ENCODE data around the gene TERT. TPM values are rescaled to one million over a fixed set of nuclear protein-coding genes. Genes with fewer than 3 reads are reported as not detected.
"Not testable (repeated sequence)": the region's sequence is repeated elsewhere in the genome, so short reads cannot be mapped to it uniquely, and the experiment has no call there.

Gene TERT
- total and polyA plus RNA-seq, 2 of the 8 experiments (the other 6 are each of a cell fraction or from before 2014, with no cell fraction given) = 13.1 to 23.1 TPM

DNA sequence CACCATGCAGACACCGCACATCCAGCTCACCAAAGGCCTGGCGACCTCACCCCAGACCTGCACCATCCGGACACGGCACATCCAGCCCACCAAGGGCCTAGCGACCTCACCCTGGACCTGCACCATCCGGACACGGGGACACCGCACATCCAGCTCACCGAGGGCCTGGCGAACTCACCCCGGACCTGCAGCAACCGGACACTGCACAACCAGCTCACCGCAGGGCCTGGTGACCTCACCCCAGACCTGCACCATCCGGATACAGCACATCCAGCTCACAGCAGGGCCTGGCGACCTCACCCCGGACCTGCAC, 11.2 kb downstream of the TERT start:
- 90% methylated on average over 13 of the region's 16 CpGs; no CpG with 5 or more reads in 1 of the 2 experiments for WGBS, 2 experiments (ENCODE audit: extremely low coverage in 1 of 2, insufficient coverage in 1 of 2, insufficient read length in 1 of 2, insufficient replicate concordance in 2 of 2, low coverage in 1 of 2, low lambda C conversion rate in 2 of 2, missing lambda C conversion rate in 1 of 2)
- CTCF ChIA-PET (ENCODE audit: partially characterized antibody) = interaction anchor here (1.2 to 1.6 kb wide), 2 partner anchors 10 to 185 kb away, joined by 3 to 5 read pairs; no protein-coding TSS in a partner anchor
- not testable (repeated sequence) for H3K23ac ChIP-seq (ENCODE audit: insufficient read length); H2AFZ ChIP-seq (ENCODE audit: low read length); H3K4me2 ChIP-seq (ENCODE audit: insufficient read depth in 1 of 2, low read depth in 2 of 2, low read length in 2 of 2); H2BK5ac ChIP-seq (ENCODE audit: low read depth, low read length); H3K56ac ChIP-seq (replicated peaks; ENCODE audit: insufficient read length, low read depth, low read length); H3K14ac ChIP-seq (ENCODE audit: insufficient read length); H3K27ac ChIP-seq (ENCODE audit: low read depth, low read length); H3K23me2 ChIP-seq (ENCODE audit: low read depth, low read length); H2AK5ac ChIP-seq (ENCODE audit: low read depth, low read length); H4K5ac ChIP-seq (ENCODE audit: insufficient read length, low read depth, low read length); H3K4me1 ChIP-seq (replicated peaks in 1 of 4; ENCODE audit: control insufficient read depth in 3 of 4, insufficient read depth in 4 of 4, low read length in 3 of 4); FAIRE-seq; DNase-seq (ENCODE audit: low read depth in 1 of 2, low spot score in 2 of 2); H4K8ac ChIP-seq (ENCODE audit: extremely low read depth, insufficient read depth, low read length); H2BK20ac ChIP-seq (ENCODE audit: low read length); H2BK120ac ChIP-seq (replicated peaks; ENCODE audit: low read depth, low read length); H4K91ac ChIP-seq (replicated peaks; ENCODE audit: insufficient read length, low read length); H3K18ac ChIP-seq (ENCODE audit: extremely low read depth, low read length); H3K4ac ChIP-seq (replicated peaks; ENCODE audit: insufficient read length, low read depth, low read length); H3K4me3 ChIP-seq (ENCODE audit: extremely low read depth in 1 of 4, insufficient read depth in 2 of 4, low read depth in 3 of 4, low read length in 4 of 4); H3K9ac ChIP-seq (replicated peaks in 1 of 4; ENCODE audit: extremely low read depth in 1 of 4, low read depth in 3 of 4, low read length in 3 of 4); H2BK12ac ChIP-seq (ENCODE audit: low read depth, low read length); H3K79me1 ChIP-seq (ENCODE audit: low read depth, low read length); H3K27me3 ChIP-seq (replicated peaks in 1 of 4; ENCODE audit: control insufficient read depth in 3 of 4, extremely low read depth in 1 of 4, insufficient read depth in 3 of 4, low read length in 3 of 4); H2BK15ac ChIP-seq (ENCODE audit: low read length); H3K9me3 ChIP-seq (ENCODE audit: insufficient read depth in 2 of 2, low read depth in 1 of 2, low read length in 1 of 2)
- Histone ChIP-seq H3K79me2 (ENCODE audit: control insufficient read depth in 1 of 2, insufficient read depth in 2 of 2, low read length in 2 of 2) (peaks cover 0 to 30% of the 10 kb centered on the region in 2 experiments; a peak in 3 of 4 replicates), H3K36me3 (ENCODE audit: control insufficient read depth in 2 of 4, insufficient read depth in 4 of 4, low read length in 3 of 4) (peaks cover 0 to 13% (median 5%) of the 10 kb centered on the region in 4 experiments; a peak in 4 of 8 replicates), H4K20me1 (replicated peaks in 1 of 2; ENCODE audit: control insufficient read depth in 1 of 2, insufficient read depth in 2 of 2, low read length in 2 of 2) (peaks cover 6 to 11% of the 10 kb centered on the region in 2 experiments)
- POLR2A ChIA-PET (ENCODE audit: partially characterized antibody) = interaction anchor here (0.6 to 0.7 kb wide), 2 partner anchors 11 to 16 kb away, joined by 3 to 4 read pairs; partner anchors contain the start of gene TERT
